GM21619 (cell line): Measurements from ENCODE around the gene GPHN.

ENCODE experiments used
- ATAC-seq: cut with Tn5 transposase; IDR thresholded peaks from one replicate; pipeline ENCODE4 v1.9.1; 2021; ENCODE audit not compliant: unreplicated experiment

Gene GPHN

GRCh38 chr14:67207810-67208209 is 699.9 kb downstream of the GPHN start:
- ATAC-seq, result no peak

- no peak for ATAC-seq
Measured at GRCh38 chr14:67218126-67218525, 710.2 kb downstream of the GPHN start.

DNA sequence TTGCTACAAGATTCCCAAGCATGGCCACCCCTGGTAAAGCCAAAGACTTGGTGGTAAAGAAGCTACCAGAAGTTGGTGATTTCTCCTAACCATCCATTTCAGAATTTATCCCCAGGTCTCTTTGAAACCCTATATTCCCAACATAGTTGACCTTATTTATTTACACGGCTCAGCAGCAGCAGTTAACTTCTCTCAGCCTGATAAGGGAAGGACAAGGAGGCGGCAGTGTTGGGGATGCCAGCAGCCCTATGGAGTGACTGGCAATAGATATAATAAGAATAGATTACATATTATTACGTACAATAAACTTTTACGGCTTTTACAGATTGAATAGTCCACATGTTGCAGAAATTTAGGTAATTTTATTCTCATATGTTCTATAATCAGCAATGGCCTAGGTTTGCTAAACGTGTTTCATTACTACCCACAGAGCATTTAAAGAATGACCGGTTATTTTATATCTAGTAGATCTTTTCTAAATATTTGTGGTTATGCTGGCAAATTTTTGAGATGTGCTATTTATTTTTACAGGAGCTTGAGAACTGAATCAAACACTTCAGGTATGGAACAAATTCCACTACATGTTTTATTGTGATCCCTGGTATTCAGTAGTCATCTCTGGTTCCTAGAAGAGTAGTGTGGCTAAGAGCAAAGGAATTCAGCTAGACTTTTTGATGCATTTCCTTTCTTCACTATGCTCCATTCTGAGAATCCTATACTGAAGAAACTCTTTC is 713.5 kb downstream of the GPHN start:
- no peak for ATAC-seq

DNA sequence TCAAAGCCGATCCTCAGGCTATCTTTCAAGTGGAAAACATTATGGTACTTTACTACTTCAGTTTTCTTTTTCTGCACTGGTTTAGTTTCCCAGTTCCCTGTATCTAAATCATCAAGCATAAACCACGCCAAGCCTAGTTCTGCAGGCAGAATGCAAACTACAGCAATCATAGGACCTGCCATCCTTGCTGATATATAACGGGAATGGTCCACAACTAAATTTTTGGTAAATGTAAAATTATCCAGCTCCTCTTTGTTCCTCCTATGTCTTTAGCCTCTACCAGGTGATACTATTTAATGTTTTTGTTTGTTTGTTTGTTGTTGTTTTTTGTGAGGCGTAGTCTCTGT is 714.0 kb downstream of the GPHN start:
- no peak for ATAC-seq

DNA sequence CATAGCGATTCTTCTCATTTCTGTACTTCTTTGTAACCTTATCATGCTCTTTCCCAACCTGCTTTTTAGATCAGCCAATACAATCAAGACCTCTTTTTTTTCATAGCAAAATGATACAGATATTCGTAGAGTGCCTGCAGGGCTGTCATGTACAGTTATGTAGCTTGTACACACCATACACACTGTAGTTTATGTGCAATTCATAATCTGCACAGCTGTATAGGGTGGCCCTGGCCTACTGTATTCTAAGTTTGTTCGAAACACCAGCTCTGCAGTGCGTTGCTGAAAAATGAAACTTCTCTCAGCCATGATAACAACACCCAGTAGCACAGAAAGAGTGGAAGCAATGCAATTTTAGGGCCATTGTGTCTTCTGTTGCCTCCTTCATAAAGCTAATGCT is 717.6 kb downstream of the GPHN start:
- no peak for ATAC-seq

- no peak for ATAC-seq
Measured at GRCh38 chr14:67228325-67228984, 720.5 kb downstream of the GPHN start.
